Spleen (tissue), 7 donors: ENCODE measurements around the gene TTC23.

Source experiments
- POLR2A ChIP-seq, 3 donors: fragments of 450-650 bp; IDR thresholded peaks; one replicate each; pipeline ENCODE4 v1.5.1; 2017; ENCODE audit warnings: antibody characterized with exemption in 3 of 3, mild to moderate bottlenecking in 1 of 3
- POLR2AphosphoS5 ChIP-seq, 3 donors: sonication (generic); formaldehyde crosslinking; IDR thresholded peaks; one replicate each; pipeline ENCODE4 v1.5.1; 2017; ENCODE audit warnings: antibody characterized with exemption in 3 of 3
- TF ChIP-seq, protein P1 (sequence below), 11 experiments: fragments of 200-600 bp in 7 of 11; fragments of 450-650 bp in 4 of 11; sonication (generic) in 4 of 11; IDR thresholded peaks in 8 of 11; conservative IDR thresholded peaks in 3 of 11; 1 replicate in 7 of 11; 2 replicates in 4 of 11; pipeline versions ENCODE4 v1.4.0 to v1.8.0; 2016 to 2021; ENCODE audit warnings: antibody characterized with exemption in 11 of 11, inconsistent platforms in 4 of 11, mild to moderate bottlenecking in 1 of 11
- donor health status: DM: no; HTN: no; CAD: no; lungs with moderate emphysema.
- donor health status: DM: no; HTN: no; CAD: no.
- donor health status: DM: no; HTN: no; CAD: no.

GRCh38 chr15:99275061-99275460, 25.7 kb upstream of the TTC23 start:
- TF ChIP-seq POLR2A (IDR thresholded peaks at IDR 0.05) (no peak), POLR2AphosphoS5 (IDR thresholded peaks at IDR 0.05) (no peak)
- TF ChIP-seq, protein P1, sequence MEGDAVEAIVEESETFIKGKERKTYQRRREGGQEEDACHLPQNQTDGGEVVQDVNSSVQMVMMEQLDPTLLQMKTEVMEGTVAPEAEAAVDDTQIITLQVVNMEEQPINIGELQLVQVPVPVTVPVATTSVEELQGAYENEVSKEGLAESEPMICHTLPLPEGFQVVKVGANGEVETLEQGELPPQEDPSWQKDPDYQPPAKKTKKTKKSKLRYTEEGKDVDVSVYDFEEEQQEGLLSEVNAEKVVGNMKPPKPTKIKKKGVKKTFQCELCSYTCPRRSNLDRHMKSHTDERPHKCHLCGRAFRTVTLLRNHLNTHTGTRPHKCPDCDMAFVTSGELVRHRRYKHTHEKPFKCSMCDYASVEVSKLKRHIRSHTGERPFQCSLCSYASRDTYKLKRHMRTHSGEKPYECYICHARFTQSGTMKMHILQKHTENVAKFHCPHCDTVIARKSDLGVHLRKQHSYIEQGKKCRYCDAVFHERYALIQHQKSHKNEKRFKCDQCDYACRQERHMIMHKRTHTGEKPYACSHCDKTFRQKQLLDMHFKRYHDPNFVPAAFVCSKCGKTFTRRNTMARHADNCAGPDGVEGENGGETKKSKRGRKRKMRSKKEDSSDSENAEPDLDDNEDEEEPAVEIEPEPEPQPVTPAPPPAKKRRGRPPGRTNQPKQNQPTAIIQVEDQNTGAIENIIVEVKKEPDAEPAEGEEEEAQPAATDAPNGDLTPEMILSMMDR (IDR thresholded peaks at IDR 0.05 in 8 of 11, conservative IDR thresholded peaks at IDR 0.05 in 3 of 11), result no peak
